GM13976 (cell line): ENCODE results near the gene ERC2.

Source experiments
- DNase-seq: peaks from one replicate; pipeline ENCODE4 v3.0.0; 2012; ENCODE audit warnings: low spot score
- CTCF ChIP-seq: IDR thresholded peaks from 2 replicates; pipeline ENCODE4 v1.5.1; 2012; ENCODE audit warnings: borderline replicate concordance, mild to moderate bottlenecking; ENCODE audit not compliant: insufficient read depth; ENCODE audit errors: extremely low read depth, missing control alignments, control extremely low read depth
- in situ Hi-C: fragments of 300-500 bp; cut with MboI; formaldehyde crosslinking; loops from one replicate; pipeline ENCODE4 v1.12.0; 2022; ENCODE audit warnings: low sequenced_read_pairs, mixed read lengths, inconsistent platforms; ENCODE audit not compliant: unreplicated experiment

ERC2 gene

GRCh38 chr3:56375654-56376053, 92.6 kb downstream of the ERC2 start:
- in situ Hi-C loops: no loop called here
- no peak for DNase-seq
- TF ChIP-seq CTCF: no peak

- no peak for TF ChIP-seq CTCF
- in situ Hi-C loops: no loop called here
- no peak for DNase-seq
Measured at GRCh38 chr3:56373386-56373785, 94.9 kb downstream of the ERC2 start.

- TF ChIP-seq CTCF: no peak
- no peak for DNase-seq
- in situ Hi-C loops: no loop called here
Measured at GRCh38 chr3:56370991-56371775, 97.1 kb downstream of the ERC2 start.

- in situ Hi-C loops: no loop called here
- TF ChIP-seq CTCF: no peak
- DNase-seq: no peak
Measured at GRCh38 chr3:56369914-56370313, 98.4 kb downstream of the ERC2 start.

- DNase-seq: no peak
- no peak for TF ChIP-seq CTCF
- in situ Hi-C loops: no loop called here
Measured at GRCh38 chr3:56368846-56369245, 99.4 kb downstream of the ERC2 start.

- in situ Hi-C loops: no loop called here
- no peak for DNase-seq
Measured at GRCh38 chr3:56366641-56367162, 101.6 kb downstream of the ERC2 start.

More at GRCh38 chr3:56366641-56367162, 101.6 kb downstream of the ERC2 start:
- TF ChIP-seq CTCF: no peak
